Middle frontal gyrus (tissue), 1 donor: ENCODE data around the gene GSTA5.
"Not testable (repeated sequence)": the region's sequence is repeated elsewhere in the genome, so short reads cannot be mapped to it uniquely, and the experiment has no call there.

Experiments
- DNase-seq: peaks from one replicate; pipeline ENCODE4 v3.0.0-alpha.2; 2015; ENCODE audit warnings: low spot score; ENCODE audit errors: extremely low spot score

Gene GSTA5

GRCh38 chr6:52834481-52834880 is 6.1 kb downstream of the GSTA5 start:
- no peak for DNase-seq

- DNase-seq = not testable (repeated sequence)
Observed at GRCh38 chr6:52830869-52831268, 9.7 kb downstream of the GSTA5 start.

- DNase-seq = no peak
Observed at GRCh38 chr6:52829046-52829817, 11.4 kb downstream of the GSTA5 start.

- not testable (repeated sequence) for DNase-seq
Observed at GRCh38 chr6:52828621-52829020, 12.0 kb downstream of the GSTA5 start.

- not testable (repeated sequence) for DNase-seq
Observed at GRCh38 chr6:52827073-52827783, 13.4 kb downstream of the GSTA5 start.

GRCh38 chr6:52826513-52826912 is 14.1 kb downstream of the GSTA5 start:
- no peak for DNase-seq

- not testable (repeated sequence) for DNase-seq
Observed at GRCh38 chr6:52825900-52826459, 14.6 kb downstream of the GSTA5 start.

- DNase-seq = not testable (repeated sequence)
Observed at GRCh38 chr6:52825270-52825793, 15.3 kb downstream of the GSTA5 start.

GRCh38 chr6:52821842-52822241 is 18.8 kb downstream of the GSTA5 start:
- no peak for DNase-seq

- no peak for DNase-seq
Observed at GRCh38 chr6:52820198-52820597, 20.4 kb downstream of the GSTA5 start.

GRCh38 chr6:52815167-52816092 is 25.2 kb downstream of the GSTA5 start:
- no peak for DNase-seq

GRCh38 chr6:52814545-52814944 is 26.1 kb downstream of the GSTA5 start:
- DNase-seq = not testable (repeated sequence)

GRCh38 chr6:52809777-52810176 is 30.8 kb downstream of the GSTA5 start:
- DNase-seq = not testable (repeated sequence)

GRCh38 chr6:52808660-52809059 is 32.0 kb downstream of the GSTA5 start:
- DNase-seq = no peak

- DNase-seq = not testable (repeated sequence)
Observed at GRCh38 chr6:52803668-52804255, 36.9 kb downstream of the GSTA5 start, which contains the start of gene GSTA1. TSS of gene GSTA1 (minus strand) at chr6:52803816. CDS start at chr6:52799267, 4,549 bp downstream.

- no peak for DNase-seq
Observed at GRCh38 chr6:52802806-52803205, 37.8 kb downstream of the GSTA5 start.

- no peak for DNase-seq
Observed at GRCh38 chr6:52801188-52801841, 39.3 kb downstream of the GSTA5 start.

- DNase-seq = not testable (repeated sequence)
Observed at GRCh38 chr6:52799272-52799671, 41.3 kb downstream of the GSTA5 start.

GRCh38 chr6:52794366-52794765 is 46.2 kb downstream of the GSTA5 start:
- not testable (repeated sequence) for DNase-seq

GRCh38 chr6:52790861-52791260 is 49.8 kb downstream of the GSTA5 start:
- no peak for DNase-seq
